Measurements from ENCODE around the gene SRBD1. TPM values are rescaled to one million over a fixed set of nuclear protein-coding genes. Genes with fewer than 3 reads are reported as not detected.

Gene SRBD1
- total and polyA plus RNA-seq, 2 of the 8 experiments (the other 6 are each of a cell fraction or from before 2014, with no cell fraction given): 4.6 to 20.0 TPM

DNA sequence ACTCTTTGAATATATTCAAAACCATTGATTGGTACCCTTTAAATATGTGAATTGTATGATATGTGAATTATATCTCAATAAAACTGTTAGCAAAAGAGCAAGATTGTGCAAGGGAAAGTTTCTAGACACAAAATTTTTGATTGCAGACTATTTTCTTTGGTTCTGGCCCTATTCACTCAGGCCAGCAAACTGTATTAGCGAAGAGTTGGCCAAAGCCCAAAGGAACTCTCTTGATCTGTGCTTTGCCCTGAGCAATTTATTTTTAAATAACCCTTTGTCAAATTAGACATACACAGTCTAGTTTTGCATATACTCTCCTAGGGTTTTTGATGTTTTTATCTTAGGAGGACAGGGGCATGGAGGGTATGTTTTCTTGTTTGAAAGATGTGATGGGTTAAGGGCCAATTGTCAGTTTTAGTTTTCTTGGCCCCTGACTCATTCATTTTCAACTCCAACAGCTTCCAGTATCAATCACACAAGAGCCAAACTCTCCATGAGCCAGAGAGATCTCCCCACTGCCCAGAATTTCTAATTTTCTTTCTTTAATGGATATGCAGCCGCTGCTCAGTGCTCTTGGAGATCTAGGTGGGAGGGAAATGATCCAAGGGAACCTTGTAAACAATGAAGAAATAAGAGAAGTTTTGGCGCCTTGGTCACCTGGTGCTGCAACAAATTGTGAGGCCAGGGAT, 231.5 kb downstream of the SRBD1 start:
- H3K4me2 ChIP-seq (ENCODE audit: insufficient read depth in 1 of 2, low read depth in 2 of 2, low read length in 2 of 2): no peak overlapping the region
- CTCF ChIA-PET (ENCODE audit: partially characterized antibody): no interaction called here
- 95% methylated on average over 3 of the region's 3 CpGs; no CpG with 5 or more reads in 1 of the 2 experiments for WGBS, 2 experiments (ENCODE audit: extremely low coverage in 1 of 2, insufficient coverage in 1 of 2, insufficient read length in 1 of 2, insufficient replicate concordance in 2 of 2, low coverage in 1 of 2, low lambda C conversion rate in 2 of 2, missing lambda C conversion rate in 1 of 2)
- TF ChIP-seq, protein P1, sequence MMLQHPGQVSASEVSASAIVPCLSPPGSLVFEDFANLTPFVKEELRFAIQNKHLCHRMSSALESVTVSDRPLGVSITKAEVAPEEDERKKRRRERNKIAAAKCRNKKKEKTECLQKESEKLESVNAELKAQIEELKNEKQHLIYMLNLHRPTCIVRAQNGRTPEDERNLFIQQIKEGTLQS (IDR thresholded peaks at IDR 0.05; ENCODE audit: insufficient read depth, low read depth, low read length): no peak
- TF ChIP-seq MAFK (IDR thresholded peaks at IDR 0.05; ENCODE audit: low read depth, low read length) (no peak), SP2 (IDR thresholded peaks at IDR 0.05; ENCODE audit: low read length) (no peak), EGR1 (IDR thresholded peaks at IDR 0.05; ENCODE audit: borderline replicate concordance, low read depth, low read length) (no peak), BACH1 (IDR thresholded peaks at IDR 0.05; ENCODE audit: low read length) (no peak), TBP (IDR thresholded peaks at IDR 0.05; ENCODE audit: low read depth, low read length) (no peak), CBX8 (IDR thresholded peaks at IDR 0.05; ENCODE audit: borderline replicate concordance, low read depth, low read length) (no peak), ZNF274 (IDR thresholded peaks at IDR 0.05; ENCODE audit: borderline replicate concordance, extremely low read depth, low read length) (no peak), SIN3A (conservative IDR thresholded peaks at IDR 0.05 in 1 of 2, IDR thresholded peaks at IDR 0.05 in 1 of 2; ENCODE audit: low read depth in 1 of 2, low read length in 2 of 2) (no peak)
- TF ChIP-seq, protein P2, sequence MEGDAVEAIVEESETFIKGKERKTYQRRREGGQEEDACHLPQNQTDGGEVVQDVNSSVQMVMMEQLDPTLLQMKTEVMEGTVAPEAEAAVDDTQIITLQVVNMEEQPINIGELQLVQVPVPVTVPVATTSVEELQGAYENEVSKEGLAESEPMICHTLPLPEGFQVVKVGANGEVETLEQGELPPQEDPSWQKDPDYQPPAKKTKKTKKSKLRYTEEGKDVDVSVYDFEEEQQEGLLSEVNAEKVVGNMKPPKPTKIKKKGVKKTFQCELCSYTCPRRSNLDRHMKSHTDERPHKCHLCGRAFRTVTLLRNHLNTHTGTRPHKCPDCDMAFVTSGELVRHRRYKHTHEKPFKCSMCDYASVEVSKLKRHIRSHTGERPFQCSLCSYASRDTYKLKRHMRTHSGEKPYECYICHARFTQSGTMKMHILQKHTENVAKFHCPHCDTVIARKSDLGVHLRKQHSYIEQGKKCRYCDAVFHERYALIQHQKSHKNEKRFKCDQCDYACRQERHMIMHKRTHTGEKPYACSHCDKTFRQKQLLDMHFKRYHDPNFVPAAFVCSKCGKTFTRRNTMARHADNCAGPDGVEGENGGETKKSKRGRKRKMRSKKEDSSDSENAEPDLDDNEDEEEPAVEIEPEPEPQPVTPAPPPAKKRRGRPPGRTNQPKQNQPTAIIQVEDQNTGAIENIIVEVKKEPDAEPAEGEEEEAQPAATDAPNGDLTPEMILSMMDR (IDR thresholded peaks at IDR 0.05; ENCODE audit: control extremely low read depth in 1 of 3, insufficient read depth in 1 of 3, low read depth in 1 of 3, low read length in 3 of 3): no peak

More for the DNA sequence above, 231.5 kb downstream of the SRBD1 start:
- Histone ChIP-seq H4K91ac (replicated peaks; ENCODE audit: insufficient read length, low read length) (no peak overlapping the region), H3K4me3 (ENCODE audit: extremely low read depth in 1 of 4, insufficient read depth in 2 of 4, low read depth in 3 of 4, low read length in 4 of 4) (no peak overlapping the region), H2BK12ac (ENCODE audit: low read depth, low read length) (no peak overlapping the region), H2AFZ (ENCODE audit: low read length) (no peak overlapping the region), H2BK120ac (replicated peaks; ENCODE audit: low read depth, low read length) (no peak overlapping the region), H3K23me2 (ENCODE audit: low read depth, low read length) (no peaks in the 10 kb centered on the region), H3K9ac (replicated peaks in 1 of 4; ENCODE audit: extremely low read depth in 1 of 4, low read depth in 3 of 4, low read length in 3 of 4) (no peak overlapping the region), H3K27ac (ENCODE audit: low read depth, low read length) (no peak overlapping the region), H3K4me1 (replicated peaks in 1 of 4; ENCODE audit: control insufficient read depth in 3 of 4, insufficient read depth in 4 of 4, low read length in 3 of 4) (peaks cover 0 to 3% (median 0%) of the 10 kb centered on the region in 4 experiments; a peak in 1 of 7 replicates), H3K23ac (ENCODE audit: insufficient read length) (no peak overlapping the region), H3K9me3 (ENCODE audit: insufficient read depth in 2 of 2, low read depth in 1 of 2, low read length in 1 of 2) (no peaks in the 10 kb centered on the region), H3K56ac (replicated peaks; ENCODE audit: insufficient read length, low read depth, low read length) (no peak overlapping the region), H3K79me1 (ENCODE audit: low read depth, low read length) (no peaks in the 10 kb centered on the region; the same call in 1 of the 2 replicates), H4K5ac (ENCODE audit: insufficient read length, low read depth, low read length) (no peak overlapping the region), H3K14ac (ENCODE audit: insufficient read length) (no peak overlapping the region), H2AK5ac (ENCODE audit: low read depth, low read length) (no peak overlapping the region), H2BK5ac (ENCODE audit: low read depth, low read length) (no peak overlapping the region), H4K20me1 (replicated peaks in 1 of 2; ENCODE audit: control insufficient read depth in 1 of 2, insufficient read depth in 2 of 2, low read length in 2 of 2) (no peaks in the 10 kb centered on the region), H3K27me3 (replicated peaks in 1 of 4; ENCODE audit: control insufficient read depth in 3 of 4, extremely low read depth in 1 of 4, insufficient read depth in 3 of 4, low read length in 3 of 4) (no peaks in the 10 kb centered on the region), H3K18ac (ENCODE audit: extremely low read depth, low read length) (no peak overlapping the region), H3K79me2 (ENCODE audit: control insufficient read depth in 1 of 2, insufficient read depth in 2 of 2, low read length in 2 of 2) (no peaks in the 10 kb centered on the region), H3K4ac (replicated peaks; ENCODE audit: insufficient read length, low read depth, low read length) (no peak overlapping the region), H3K36me3 (ENCODE audit: control insufficient read depth in 2 of 4, insufficient read depth in 4 of 4, low read length in 3 of 4) (no peaks in the 10 kb centered on the region), H2BK20ac (ENCODE audit: low read length) (no peak overlapping the region), H4K8ac (ENCODE audit: extremely low read depth, insufficient read depth, low read length) (no peak overlapping the region), H2BK15ac (ENCODE audit: low read length) (no peak overlapping the region)
- FAIRE-seq (no peak), DNase-seq (ENCODE audit: low read depth in 1 of 2, low spot score in 2 of 2) (no peak)
- POLR2A ChIA-PET (ENCODE audit: partially characterized antibody): no interaction called here

All from H1 (cell line).